ENCODE data around the gene MAML3. TPM values are rescaled to one million over a fixed set of nuclear protein-coding genes. Genes with fewer than 3 reads are reported as not detected.
A peak's percentile ranks its signal among the peaks of the same experiment; 100 is the strongest.

The MAML3 gene
- total RNA-seq, 6 donors from 2014 or later: 9.6 to 31.4 (median 14.5) TPM

- no peak for TF ChIP-seq POLR2AphosphoS5 (IDR thresholded peaks at IDR 0.05)
- no peak for ATAC-seq (ENCODE audit: low FRiP score in 2 of 2)
- Histone ChIP-seq H3K9me3 (no peaks in the 10 kb centered on the region), H3K4me3 (no peak overlapping the region), H3K36me3 (no peaks in the 10 kb centered on the region), H3K27ac (no peak overlapping the region), H3K27me3 (no peaks in the 10 kb centered on the region), H3K4me1 (peaks cover under 1 to 4% (median 3%) of the 10 kb centered on the region in 4 donors)
- no peak for DNase-seq
- 88 to 91% methylated on average over 6 of the region's 6 CpGs for WGBS, 2 donors
These were observed 364.8 kb downstream of the MAML3 start for GRCh38 chr4:139789096-139789654.

GRCh38 chr4:139786494-139787354, 367.3 kb downstream of the MAML3 start:
- Histone ChIP-seq H3K27me3 (no peaks in the 10 kb centered on the region), H3K36me3 (no peaks in the 10 kb centered on the region), H3K4me1 (peaks cover 0 to 3% (median 1%) of the 10 kb centered on the region in 4 donors), H3K27ac (no peak overlapping the region), H3K9me3 (no peaks in the 10 kb centered on the region), H3K4me3 (no peak overlapping the region)
- DNase-seq: peak in 1 of 2 donors; percentile 34
- TF ChIP-seq POLR2AphosphoS5 (IDR thresholded peaks at IDR 0.05) (no peak), POLR2A (IDR thresholded peaks at IDR 0.05) (no peak), EP300 (IDR thresholded peaks at IDR 0.05) (no peak), CTCF (IDR thresholded peaks at IDR 0.05) (no peak)
- 80 to 86% methylated on average over 12 of the region's 12 CpGs for WGBS, 2 donors
- no peak for ATAC-seq (ENCODE audit: low FRiP score in 2 of 2)

- Histone ChIP-seq H3K4me3 (no peak overlapping the region), H3K27me3 (no peaks in the 10 kb centered on the region), H3K36me3 (no peaks in the 10 kb centered on the region), H3K9me3 (no peaks in the 10 kb centered on the region), H3K4me1 (no peaks in the 10 kb centered on the region), H3K27ac (no peak overlapping the region)
- WGBS, 2 donors: 96 to 98% methylated on average over 4 of the region's 4 CpGs
- no peak for TF ChIP-seq POLR2A (IDR thresholded peaks at IDR 0.05)
- no peak for TF ChIP-seq POLR2AphosphoS5 (IDR thresholded peaks at IDR 0.05)
- TF ChIP-seq EP300 (IDR thresholded peaks at IDR 0.05): no peak
- no peak for TF ChIP-seq CTCF (IDR thresholded peaks at IDR 0.05)
- ATAC-seq (ENCODE audit: low FRiP score in 2 of 2) (no peak), DNase-seq (no peak)
These were observed 368.6 kb downstream of the MAML3 start for GRCh38 chr4:139785356-139785755.

- no peaks in the 10 kb centered on the region for H3K9me3 ChIP-seq
- DNase-seq (peak in 1 of 2 donors; percentile 69), ATAC-seq (ENCODE audit: low FRiP score in 2 of 2) (no peak)
- TF ChIP-seq POLR2A (IDR thresholded peaks at IDR 0.05) (no peak), CTCF (IDR thresholded peaks at IDR 0.05) (no peak)
- H3K36me3 ChIP-seq: no peaks in the 10 kb centered on the region
- no peak overlapping the region for H3K27ac ChIP-seq
- H3K4me1 ChIP-seq: no peaks in the 10 kb centered on the region
- no peaks in the 10 kb centered on the region for H3K27me3 ChIP-seq
- WGBS, 2 donors: 89 to 92% methylated on average over 20 of the region's 20 CpGs
- no peak overlapping the region for H3K4me3 ChIP-seq
These were observed 370.1 kb downstream of the MAML3 start for GRCh38 chr4:139783741-139784484.

GRCh38 chr4:139782926-139783522, 371.0 kb downstream of the MAML3 start:
- Histone ChIP-seq H3K27ac (no peak overlapping the region), H3K4me1 (no peaks in the 10 kb centered on the region), H3K4me3 (no peak overlapping the region), H3K36me3 (no peaks in the 10 kb centered on the region), H3K27me3 (no peaks in the 10 kb centered on the region), H3K9me3 (no peaks in the 10 kb centered on the region)
- WGBS, 2 donors: 88 to 92% methylated on average over 7 of the region's 7 CpGs
- ATAC-seq (ENCODE audit: low FRiP score in 2 of 2) (no peak), DNase-seq (no peak)
- TF ChIP-seq CTCF (IDR thresholded peaks at IDR 0.05) (no peak), POLR2AphosphoS5 (IDR thresholded peaks at IDR 0.05) (no peak), EP300 (IDR thresholded peaks at IDR 0.05) (no peak), POLR2A (IDR thresholded peaks at IDR 0.05) (no peak)

All from upper lobe of left lung (tissue), 6 donors.